Hematopoietic multipotent progenitor cell treated with erythropoietin and hydrocortisone succinate and interleukin-3 and kit ligand, for 17 days (in vitro differentiated cells): ENCODE results near the gene NR0B2.
"Not testable (repeated sequence)": the region's sequence is repeated elsewhere in the genome, so short reads cannot be mapped to it uniquely, and the experiment has no call there.

ENCODE experiments used
- DNase-seq: peaks from one replicate; pipeline ENCODE4 v3.0.0-alpha.2; 2015; ENCODE audit warnings: low spot score

The NR0B2 gene

GRCh38 chr1:26889551-26890466 lies 24.0 kb downstream of the NR0B2 start, which contains the start of gene GPN2:
Gene GPN2, minus strand, starts transcription at chr1:26890283. Its CDS starts 187 bp downstream, at chr1:26890096.
- peak; percentile 86 for DNase-seq

DNA sequence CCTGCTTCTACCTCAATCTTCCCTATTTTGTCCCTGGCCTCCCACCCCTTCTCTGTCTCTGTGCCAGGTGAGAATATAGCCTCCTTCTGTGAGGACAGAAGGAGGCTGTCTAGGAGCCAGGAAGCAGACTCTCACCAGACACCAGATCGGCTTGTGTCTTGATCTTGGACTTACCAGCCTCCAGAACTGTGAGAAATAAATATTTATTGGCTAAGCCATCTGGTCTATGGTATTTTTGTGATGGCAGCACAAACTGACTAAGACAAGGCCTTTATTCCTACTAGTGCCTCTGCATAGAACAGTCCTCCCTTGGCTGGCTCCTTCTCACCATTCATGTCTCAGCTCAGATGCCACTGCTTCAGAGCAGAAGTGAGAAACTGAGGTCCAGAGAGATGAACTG lies 25.5 kb downstream of the NR0B2 start:
- DNase-seq: no peak

- DNase-seq: peak; percentile 32
These were observed 26.6 kb downstream of the NR0B2 start for GRCh38 chr1:26887125-26887524.

DNA sequence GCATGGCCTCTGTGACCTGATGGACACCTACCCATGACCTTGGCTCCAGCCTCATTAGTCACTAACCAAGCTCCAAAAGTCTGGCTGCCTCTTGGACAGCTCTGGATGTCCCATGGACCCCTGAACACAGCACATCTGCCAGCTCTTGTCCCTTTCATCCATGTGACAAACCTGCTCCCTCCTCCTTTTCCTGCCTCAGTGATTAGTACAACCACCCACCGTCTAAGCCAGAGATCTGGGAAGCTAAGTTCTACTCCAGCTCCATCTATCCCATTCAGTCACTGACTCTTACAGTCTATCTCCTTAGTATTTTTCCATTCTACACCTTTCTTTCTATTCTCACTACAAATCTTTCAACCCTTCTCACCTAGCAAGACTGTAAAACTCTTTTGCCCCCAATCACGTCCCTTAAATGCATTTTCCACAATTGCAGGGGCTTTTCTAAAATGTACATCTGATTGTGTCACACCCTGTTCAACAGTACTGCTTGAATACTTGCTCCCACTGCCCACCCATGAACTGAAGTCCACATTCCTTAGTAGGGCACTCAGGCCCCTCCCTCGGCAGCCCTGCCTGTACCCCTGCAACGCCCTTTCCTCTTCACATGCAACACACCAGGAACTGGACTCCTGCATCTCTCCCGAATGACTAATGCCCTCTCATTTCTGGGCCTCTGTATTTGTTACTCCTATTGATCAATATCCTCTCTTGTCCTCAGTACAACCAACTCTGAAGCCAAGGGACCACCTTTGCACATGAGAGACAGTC lies 30.9 kb downstream of the NR0B2 start:
- DNase-seq: no peak

- not testable (repeated sequence) for DNase-seq
These were observed 32.2 kb downstream of the NR0B2 start for GRCh38 chr1:26881611-26882010.

DNA sequence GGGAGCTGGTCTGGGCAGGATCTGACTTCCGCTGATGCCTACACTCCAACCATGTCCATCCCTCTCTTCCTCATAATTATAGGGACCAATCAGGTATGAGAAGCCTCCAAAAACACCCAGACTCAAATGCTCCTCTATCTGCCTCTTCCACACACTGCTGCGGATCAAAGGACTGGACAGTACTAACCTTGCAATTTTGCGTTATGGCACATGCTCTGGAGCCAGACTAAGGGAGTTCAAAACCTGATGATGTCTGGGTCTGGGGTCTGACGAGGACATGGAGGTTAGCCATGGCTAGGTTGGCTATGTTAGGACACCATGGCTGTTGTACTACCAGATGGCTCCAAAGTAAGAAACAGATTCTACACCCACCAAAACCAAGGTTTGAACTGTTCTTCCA lies 34.0 kb downstream of the NR0B2 start:
- DNase-seq: no peak

GRCh38 chr1:26877326-26877725 lies 36.4 kb downstream of the NR0B2 start:
- no peak for DNase-seq

- DNase-seq: no peak
These were observed 38.9 kb downstream of the NR0B2 start for GRCh38 chr1:26874896-26875295.

DNA sequence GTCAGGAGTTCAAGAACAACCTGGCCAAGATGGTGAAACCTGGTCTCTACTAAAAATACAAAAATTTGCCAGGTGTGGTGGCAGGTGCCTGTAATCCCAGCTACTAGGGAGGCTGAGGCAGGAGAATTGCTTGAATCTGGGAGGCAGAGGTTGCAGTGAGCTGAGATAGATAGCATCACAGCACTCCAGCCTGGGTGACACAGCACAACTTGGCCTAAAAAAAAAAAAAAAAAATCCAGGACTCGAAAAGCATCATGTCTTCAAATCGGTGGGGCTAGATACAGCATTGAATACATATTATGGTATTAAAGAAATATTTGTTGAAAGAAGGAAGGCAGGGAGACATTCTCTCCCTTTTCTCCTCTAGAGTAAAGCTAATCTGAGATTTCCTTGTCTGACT lies 40.7 kb downstream of the NR0B2 start:
- DNase-seq: not testable (repeated sequence)

- peak; percentile 91 for DNase-seq
These were observed 48.9 kb downstream of the NR0B2 start for GRCh38 chr1:26864610-26865480.

DNA sequence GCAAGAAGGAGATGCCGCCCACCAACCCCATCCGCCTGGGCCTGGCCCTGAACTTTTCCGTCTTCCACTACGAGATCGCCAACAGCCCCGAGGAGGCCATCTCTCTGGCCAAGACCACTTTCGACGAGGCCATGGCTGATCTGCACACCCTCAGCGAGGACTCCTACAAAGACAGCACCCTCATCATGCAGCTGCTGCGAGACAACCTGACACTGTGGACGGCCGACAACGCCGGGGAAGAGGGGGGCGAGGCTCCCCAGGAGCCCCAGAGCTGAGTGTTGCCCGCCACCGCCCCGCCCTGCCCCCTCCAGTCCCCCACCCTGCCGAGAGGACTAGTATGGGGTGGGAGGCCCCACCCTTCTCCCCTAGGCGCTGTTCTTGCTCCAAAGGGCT lies 50.1 kb downstream of the NR0B2 start:
- no peak for DNase-seq

- peak; percentile 63 for DNase-seq
These were observed 50.7 kb downstream of the NR0B2 start, which contains the start of gene SFN for GRCh38 chr1:26862781-26863684. Gene SFN, plus strand, starts transcription at chr1:26863149. Its CDS starts 64 bp downstream, at chr1:26863213.

DNA sequence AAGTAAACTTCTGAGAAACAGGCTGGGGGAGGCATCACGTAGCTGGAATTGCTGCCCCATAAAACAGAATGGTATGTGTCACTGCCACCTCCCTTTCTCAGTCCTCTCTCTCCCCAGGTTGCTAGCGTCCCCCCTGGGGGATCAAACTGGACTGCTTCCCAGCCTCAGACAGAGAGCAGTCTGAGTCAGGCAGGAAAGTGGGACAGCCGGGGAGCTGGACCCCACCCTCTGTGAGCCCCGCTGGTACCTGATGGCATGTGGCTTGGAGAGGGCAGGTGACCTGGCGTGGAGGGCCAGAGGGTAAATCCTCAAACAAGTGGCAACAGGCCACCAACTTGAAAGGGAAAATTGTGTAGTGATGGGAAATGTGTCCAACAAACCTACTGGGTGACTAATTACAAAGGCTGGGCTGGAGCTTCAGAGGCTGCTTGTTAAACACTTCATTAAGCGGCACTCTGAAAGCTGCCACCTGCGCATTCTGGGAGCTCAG lies 51.8 kb downstream of the NR0B2 start:
- no peak for DNase-seq
